ENCODE results near the gene IL1A. TPM values are rescaled to one million over a fixed set of nuclear protein-coding genes. Genes with fewer than 3 reads are reported as not detected.

The IL1A gene
- total RNA-seq, 4 donors from 2014 or later, result not detected

GRCh38 chr2:112754564-112754963, 29.7 kb downstream of the IL1A start:
- TF ChIP-seq, protein P1, sequence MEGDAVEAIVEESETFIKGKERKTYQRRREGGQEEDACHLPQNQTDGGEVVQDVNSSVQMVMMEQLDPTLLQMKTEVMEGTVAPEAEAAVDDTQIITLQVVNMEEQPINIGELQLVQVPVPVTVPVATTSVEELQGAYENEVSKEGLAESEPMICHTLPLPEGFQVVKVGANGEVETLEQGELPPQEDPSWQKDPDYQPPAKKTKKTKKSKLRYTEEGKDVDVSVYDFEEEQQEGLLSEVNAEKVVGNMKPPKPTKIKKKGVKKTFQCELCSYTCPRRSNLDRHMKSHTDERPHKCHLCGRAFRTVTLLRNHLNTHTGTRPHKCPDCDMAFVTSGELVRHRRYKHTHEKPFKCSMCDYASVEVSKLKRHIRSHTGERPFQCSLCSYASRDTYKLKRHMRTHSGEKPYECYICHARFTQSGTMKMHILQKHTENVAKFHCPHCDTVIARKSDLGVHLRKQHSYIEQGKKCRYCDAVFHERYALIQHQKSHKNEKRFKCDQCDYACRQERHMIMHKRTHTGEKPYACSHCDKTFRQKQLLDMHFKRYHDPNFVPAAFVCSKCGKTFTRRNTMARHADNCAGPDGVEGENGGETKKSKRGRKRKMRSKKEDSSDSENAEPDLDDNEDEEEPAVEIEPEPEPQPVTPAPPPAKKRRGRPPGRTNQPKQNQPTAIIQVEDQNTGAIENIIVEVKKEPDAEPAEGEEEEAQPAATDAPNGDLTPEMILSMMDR (IDR thresholded peaks at IDR 0.05), result no peak
- TF ChIP-seq POLR2A (IDR thresholded peaks at IDR 0.05), result no peak
- no peaks in the 10 kb centered on the region for H3K9me3 ChIP-seq
- no peak overlapping the region for H3K27ac ChIP-seq
- no peak overlapping the region for H3K4me3 ChIP-seq
- no peaks in the 10 kb centered on the region for H3K27me3 ChIP-seq
- H3K4me1 ChIP-seq, result peaks cover 0 to 5% (median 0%) of the 10 kb centered on the region in 4 donors
- no peaks in the 10 kb centered on the region for H3K36me3 ChIP-seq
- DNase-seq, result no peak

GRCh38 chr2:112752667-112753066, 31.6 kb downstream of the IL1A start:
- Histone ChIP-seq H3K4me3 (no peak overlapping the region), H3K36me3 (no peaks in the 10 kb centered on the region), H3K27ac (no peak overlapping the region), H3K9me3 (no peaks in the 10 kb centered on the region), H3K4me1 (peaks cover 0 to 5% (median 0%) of the 10 kb centered on the region in 4 donors), H3K27me3 (no peaks in the 10 kb centered on the region)
- DNase-seq, result no peak
- TF ChIP-seq, protein P1 (IDR thresholded peaks at IDR 0.05), result no peak

DNA sequence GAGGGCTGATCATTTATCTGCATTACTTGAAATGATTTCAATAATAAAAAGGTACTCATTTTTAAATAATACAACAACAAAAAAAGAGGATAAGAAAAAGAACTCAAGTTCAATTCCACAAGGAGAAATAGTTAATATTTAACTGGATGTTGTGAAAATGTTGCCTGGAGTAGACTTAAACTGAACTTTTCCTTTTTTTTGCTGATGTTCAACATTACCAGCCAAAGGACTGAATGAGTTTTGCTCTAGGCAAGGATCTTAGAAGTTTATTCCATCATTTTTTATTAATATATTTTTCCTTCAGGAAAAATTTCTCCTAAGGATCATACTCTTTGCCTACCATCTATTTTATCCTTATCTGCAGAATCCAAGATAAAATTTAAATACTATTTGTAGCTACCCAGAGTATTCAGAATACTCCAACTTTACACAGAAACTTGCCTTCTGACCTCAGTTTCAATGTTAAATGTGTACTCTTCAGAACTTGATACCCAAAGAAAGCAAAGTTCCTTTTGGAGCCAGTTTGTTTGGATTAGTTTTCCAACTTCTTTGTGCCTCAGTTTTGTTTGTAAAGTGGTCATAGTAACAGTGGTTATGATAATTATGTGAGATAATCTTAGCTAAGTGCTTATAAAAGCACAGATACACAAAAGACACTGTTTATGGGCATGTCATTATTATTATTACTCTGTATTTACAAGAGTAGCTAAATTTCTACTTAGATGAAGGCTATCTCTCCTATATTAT, 32.7 kb downstream of the IL1A start:
- no peak overlapping the region for H3K27ac ChIP-seq
- TF ChIP-seq, protein P1 (IDR thresholded peaks at IDR 0.05), result no peak
- TF ChIP-seq POLR2A (IDR thresholded peaks at IDR 0.05), result no peak
- DNase-seq, result no peak
- H3K4me3 ChIP-seq, result no peak overlapping the region
- peaks cover 0 to 5% (median 0%) of the 10 kb centered on the region in 4 donors for H3K4me1 ChIP-seq
- H3K27me3 ChIP-seq, result no peaks in the 10 kb centered on the region
- no peaks in the 10 kb centered on the region for H3K9me3 ChIP-seq
- H3K36me3 ChIP-seq, result no peaks in the 10 kb centered on the region

DNA sequence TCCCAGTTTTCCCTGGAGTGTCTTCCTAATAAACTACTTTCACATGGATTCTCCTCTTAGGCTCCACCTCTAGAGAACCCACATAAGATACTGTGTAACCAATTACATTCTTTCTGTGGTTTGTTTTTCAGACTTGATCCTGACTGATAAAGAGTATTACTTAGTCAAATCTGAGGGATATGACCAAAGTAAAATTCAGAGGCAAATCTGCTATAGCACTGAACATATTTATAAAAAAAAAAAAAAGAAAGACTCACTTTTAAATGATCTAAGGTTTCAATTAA, 33.8 kb downstream of the IL1A start:
- TF ChIP-seq, protein P1 (IDR thresholded peaks at IDR 0.05), result no peak
- TF ChIP-seq POLR2A (IDR thresholded peaks at IDR 0.05), result no peak

GRCh38 chr2:112749755-112750559, 34.3 kb downstream of the IL1A start:
- TF ChIP-seq, protein P1 (IDR thresholded peaks at IDR 0.05), result peak; percentile 71 to 93 (median 86)
- TF ChIP-seq POLR2A (IDR thresholded peaks at IDR 0.05), result peak in 1 of 2 donors; percentile 14
- Histone ChIP-seq H3K27me3 (no peaks in the 10 kb centered on the region), H3K4me1 (peaks cover 0 to 5% (median 0%) of the 10 kb centered on the region in 4 donors), H3K27ac (no peak overlapping the region), H3K36me3 (no peaks in the 10 kb centered on the region), H3K9me3 (no peaks in the 10 kb centered on the region), H3K4me3 (no peak overlapping the region)
- peak; percentile 69 to 88 (median 87) for DNase-seq

More for the DNA sequence above, 33.8 kb downstream of the IL1A start:
- Histone ChIP-seq H3K4me3 (no peak overlapping the region), H3K27me3 (no peaks in the 10 kb centered on the region), H3K27ac (no peak overlapping the region), H3K9me3 (no peaks in the 10 kb centered on the region), H3K4me1 (peaks cover 0 to 5% (median 0%) of the 10 kb centered on the region in 4 donors), H3K36me3 (no peaks in the 10 kb centered on the region)
- no peak for DNase-seq
